GM18508 (cell line): ENCODE results near the gene MAML3.
"Not testable (repeated sequence)": the region's sequence is repeated elsewhere in the genome, so short reads cannot be mapped to it uniquely, and the experiment has no call there.

Experiments used
- ATAC-seq: cut with Tn5 transposase; IDR thresholded peaks from one replicate; pipeline ENCODE4 v1.9.1; 2021; ENCODE audit warnings: moderate number of reproducible peaks; ENCODE audit not compliant: insufficient read depth, unreplicated experiment

MAML3 gene

GRCh38 chr4:139973616-139974015, 180.4 kb downstream of the MAML3 start:
- ATAC-seq: no peak

GRCh38 chr4:139973015-139973414, 181.0 kb downstream of the MAML3 start:
- ATAC-seq: no peak

- ATAC-seq: no peak
These were observed 181.7 kb downstream of the MAML3 start for GRCh38 chr4:139972305-139972704.

GRCh38 chr4:139971111-139971510, 182.9 kb downstream of the MAML3 start:
- ATAC-seq: no peak

- no peak for ATAC-seq
These were observed 184.2 kb downstream of the MAML3 start for GRCh38 chr4:139969635-139970266.

- ATAC-seq: no peak
These were observed 185.2 kb downstream of the MAML3 start for GRCh38 chr4:139968831-139969230.

- no peak for ATAC-seq
These were observed 187.6 kb downstream of the MAML3 start for GRCh38 chr4:139966383-139966782.

GRCh38 chr4:139965789-139966188, 188.2 kb downstream of the MAML3 start:
- ATAC-seq: no peak

GRCh38 chr4:139963708-139964107, 190.3 kb downstream of the MAML3 start:
- no peak for ATAC-seq

- no peak for ATAC-seq
These were observed 191.8 kb downstream of the MAML3 start for GRCh38 chr4:139962130-139962684.

GRCh38 chr4:139961344-139961946, 192.5 kb downstream of the MAML3 start:
- no peak for ATAC-seq

- ATAC-seq: no peak
These were observed 194.6 kb downstream of the MAML3 start for GRCh38 chr4:139959396-139959795.

GRCh38 chr4:139958739-139959098, 195.3 kb downstream of the MAML3 start:
- ATAC-seq: no peak

- ATAC-seq: no peak
These were observed 195.8 kb downstream of the MAML3 start for GRCh38 chr4:139957986-139958738.

GRCh38 chr4:139957065-139957464, 196.9 kb downstream of the MAML3 start:
- no peak for ATAC-seq

GRCh38 chr4:139956507-139957017, 197.4 kb downstream of the MAML3 start:
- ATAC-seq: no peak

GRCh38 chr4:139955600-139955999, 198.4 kb downstream of the MAML3 start:
- ATAC-seq: no peak

- ATAC-seq: no peak
These were observed 199.5 kb downstream of the MAML3 start for GRCh38 chr4:139954512-139954911.

GRCh38 chr4:139951021-139951420, 203.0 kb downstream of the MAML3 start:
- ATAC-seq: no peak

- peak; percentile 84 for ATAC-seq
These were observed 203.4 kb downstream of the MAML3 start for GRCh38 chr4:139950568-139950967.

GRCh38 chr4:139944916-139945315, 209.1 kb downstream of the MAML3 start:
- not testable (repeated sequence) for ATAC-seq
